ENCODE results near the gene PBRM1.
"Not testable (repeated sequence)": the region's sequence is repeated elsewhere in the genome, so short reads cannot be mapped to it uniquely, and the experiment has no call there.

Gene PBRM1

GRCh38 chr3:52536369-52537164, 149.1 kb downstream of the PBRM1 start, which contains the start of gene UQCC5:
UQCC5 (plus strand) TSS chr3:52536605; CDS start chr3:52536756, 151 bp downstream.
- DNase-seq (ENCODE audit: low read depth, low spot score): peak; percentile 94

DNA sequence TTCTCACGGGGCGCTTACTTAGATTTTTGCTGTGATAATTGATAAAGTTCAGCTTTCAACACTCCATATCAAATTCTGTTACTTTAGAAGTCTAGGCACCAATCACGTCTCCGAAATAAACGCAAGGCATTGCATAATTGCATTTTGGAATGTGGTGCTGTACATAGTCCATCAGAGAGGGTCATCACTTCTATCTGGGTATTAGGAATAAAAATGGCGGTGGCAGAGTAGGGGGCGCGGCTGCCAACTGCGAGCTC, 149.7 kb downstream of the PBRM1 start:
- DNase-seq (ENCODE audit: low read depth, low spot score): no peak

GRCh38 chr3:52535411-52536111, 150.2 kb downstream of the PBRM1 start:
- DNase-seq (ENCODE audit: low read depth, low spot score): no peak

GRCh38 chr3:52534281-52535183, 151.2 kb downstream of the PBRM1 start:
- DNase-seq (ENCODE audit: low read depth, low spot score): no peak

- no peak for DNase-seq (ENCODE audit: low read depth, low spot score)
These were observed 152.0 kb downstream of the PBRM1 start, which contains the start of gene NT5DC2 for GRCh38 chr3:52533623-52534280. NT5DC2 (minus strand) TSS chr3:52533857; CDS start chr3:52533737, 120 bp downstream.

GRCh38 chr3:52532838-52533622, 152.7 kb downstream of the PBRM1 start:
- DNase-seq (ENCODE audit: low read depth, low spot score): no peak

GRCh38 chr3:52532517-52532837, 153.2 kb downstream of the PBRM1 start:
- no peak for DNase-seq (ENCODE audit: low read depth, low spot score)

- no peak for DNase-seq (ENCODE audit: low read depth, low spot score)
These were observed 153.7 kb downstream of the PBRM1 start for GRCh38 chr3:52531860-52532516.

- DNase-seq (ENCODE audit: low read depth, low spot score): no peak
These were observed 154.5 kb downstream of the PBRM1 start for GRCh38 chr3:52530918-52531826.

- DNase-seq (ENCODE audit: low read depth, low spot score): no peak
These were observed 156.1 kb downstream of the PBRM1 start for GRCh38 chr3:52529376-52530333.

GRCh38 chr3:52528586-52529375, 156.9 kb downstream of the PBRM1 start:
- DNase-seq (ENCODE audit: low read depth, low spot score): no peak

DNA sequence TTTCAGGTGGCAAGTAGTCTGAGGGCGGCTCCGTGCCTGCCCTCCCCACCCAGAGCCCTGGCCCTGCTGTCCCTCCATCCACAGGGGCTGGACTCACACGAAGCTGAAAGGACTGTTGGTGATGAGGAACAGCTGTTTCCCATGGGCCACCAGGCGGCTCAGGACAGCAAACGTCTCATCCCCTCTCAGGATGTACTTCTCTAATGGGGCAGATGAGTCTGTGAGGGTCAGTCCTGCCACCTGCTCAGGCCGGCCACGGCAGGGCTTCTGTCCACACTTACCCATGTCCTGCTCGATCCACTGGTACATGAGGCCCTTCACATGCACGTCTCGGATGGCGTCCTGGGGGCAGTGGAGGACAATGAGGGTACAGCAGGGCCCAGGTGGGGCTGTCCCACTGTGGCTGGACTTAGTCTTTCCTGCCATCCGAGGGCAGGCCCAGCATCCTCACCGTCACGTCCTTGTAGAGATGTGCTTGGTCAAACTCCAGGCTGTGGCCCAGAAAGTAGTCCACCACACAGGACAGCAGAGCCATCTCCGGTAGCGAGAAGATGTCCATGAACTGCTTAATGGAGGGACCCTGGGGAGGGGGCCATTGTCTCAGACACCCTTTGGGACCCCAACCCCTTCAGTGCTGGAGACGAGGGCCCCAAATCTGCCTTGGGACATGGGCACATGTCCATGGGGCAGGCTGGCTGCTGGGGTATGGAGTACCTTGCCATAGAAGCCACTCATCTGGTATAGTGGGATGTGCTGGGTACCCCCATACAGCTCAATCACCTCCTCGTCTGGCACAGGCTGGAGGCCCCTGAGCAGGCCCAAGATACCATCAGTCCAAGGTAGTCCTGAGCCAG, 157.8 kb downstream of the PBRM1 start:
- DNase-seq (ENCODE audit: low read depth, low spot score): no peak

DNA sequence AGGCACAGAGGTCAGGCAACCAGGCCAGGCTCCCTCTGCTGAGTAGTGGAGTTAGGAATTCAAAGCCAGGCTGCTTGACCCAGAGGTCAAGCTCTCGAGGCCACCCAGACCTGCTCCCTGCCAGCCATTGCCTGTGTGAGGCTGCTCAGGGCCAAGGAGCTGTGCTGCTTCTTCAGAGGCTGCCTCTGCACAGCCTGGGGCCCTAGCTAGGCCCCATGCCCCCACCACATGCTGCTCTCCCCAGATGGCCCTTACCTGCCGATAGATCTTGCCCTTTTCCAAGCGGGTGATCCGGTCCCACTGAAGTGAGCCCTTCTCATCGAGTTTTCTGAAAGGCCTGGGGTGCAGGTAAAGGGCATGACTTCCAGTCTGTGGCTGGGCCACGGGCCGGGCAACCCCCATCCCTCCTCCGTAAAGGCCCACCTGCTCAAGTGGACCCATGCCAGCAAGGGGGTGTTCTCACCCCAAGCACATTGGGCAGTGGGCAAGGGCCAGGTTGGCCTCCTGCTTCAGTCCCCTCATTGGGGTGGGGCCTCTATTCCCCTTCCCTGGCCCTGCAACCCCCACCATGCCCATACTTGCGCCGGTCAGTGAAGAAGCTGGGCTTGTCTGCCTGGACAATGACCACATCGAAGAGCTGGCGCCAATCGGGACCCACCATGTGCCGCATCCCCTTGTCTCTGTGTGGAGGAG, 158.5 kb downstream of the PBRM1 start:
- no peak for DNase-seq (ENCODE audit: low read depth, low spot score)

- not testable (repeated sequence) for DNase-seq (ENCODE audit: low read depth, low spot score)
These were observed 159.1 kb downstream of the PBRM1 start for GRCh38 chr3:52526671-52527038.

GRCh38 chr3:52525680-52526561, 159.8 kb downstream of the PBRM1 start:
- DNase-seq (ENCODE audit: low read depth, low spot score): no peak

All from brain pericyte (primary cell).